ENCODE data around the gene HSFX3.
"Not testable (repeated sequence)": the region's sequence is repeated elsewhere in the genome, so short reads cannot be mapped to it uniquely, and the experiment has no call there.

Gene HSFX3

DNA sequence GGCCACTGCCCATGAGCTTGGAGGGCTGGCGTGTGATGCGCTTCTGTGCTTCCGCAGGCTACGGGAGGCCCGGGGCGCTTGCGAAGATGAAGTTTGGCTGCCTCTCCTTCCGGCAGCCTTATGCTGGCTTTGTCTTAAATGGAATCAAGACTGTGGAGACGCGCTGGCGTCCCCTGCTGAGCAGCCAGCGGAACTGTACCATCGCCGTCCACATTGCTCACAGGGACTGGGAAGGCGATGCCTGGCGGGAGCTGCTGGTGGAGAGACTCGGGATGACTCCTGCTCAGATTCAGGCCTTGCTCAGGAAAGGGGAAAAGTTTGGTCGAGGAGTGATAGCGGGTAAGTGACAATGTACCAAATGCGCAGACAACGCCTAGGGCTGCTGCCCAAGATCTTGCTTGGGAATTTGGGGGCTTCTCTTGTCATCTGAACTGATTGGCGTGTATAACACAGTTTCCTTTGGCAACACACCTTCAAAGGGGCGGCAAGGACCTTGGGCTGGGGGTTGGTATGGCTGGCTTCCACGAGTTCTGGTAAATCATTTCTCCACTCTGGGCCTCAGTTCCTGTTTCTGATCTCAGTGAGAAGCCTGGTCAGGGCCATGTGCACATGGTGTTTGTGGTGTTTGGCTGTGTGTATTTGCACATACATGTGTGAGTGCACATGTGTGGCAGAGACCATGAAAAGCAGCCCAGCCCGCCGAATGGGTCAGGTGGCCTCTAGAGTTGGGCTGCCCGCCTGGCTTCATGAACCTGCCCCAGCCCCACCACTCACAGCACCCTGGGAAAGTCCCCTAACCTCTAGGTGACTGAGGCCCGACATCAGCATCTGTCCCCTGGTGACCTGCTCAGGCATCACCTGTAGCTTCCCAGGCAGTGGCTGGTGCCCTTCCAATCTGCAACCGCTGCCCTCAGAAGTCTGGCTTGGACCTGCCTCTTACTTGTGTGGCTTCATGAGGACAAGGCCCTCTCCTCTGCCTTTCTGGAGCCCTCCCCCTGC lies 3.9 kb downstream of the HSFX3 start:
- not testable (repeated sequence) for DNase-seq (ENCODE audit: low read depth in 2 of 2)

DNA sequence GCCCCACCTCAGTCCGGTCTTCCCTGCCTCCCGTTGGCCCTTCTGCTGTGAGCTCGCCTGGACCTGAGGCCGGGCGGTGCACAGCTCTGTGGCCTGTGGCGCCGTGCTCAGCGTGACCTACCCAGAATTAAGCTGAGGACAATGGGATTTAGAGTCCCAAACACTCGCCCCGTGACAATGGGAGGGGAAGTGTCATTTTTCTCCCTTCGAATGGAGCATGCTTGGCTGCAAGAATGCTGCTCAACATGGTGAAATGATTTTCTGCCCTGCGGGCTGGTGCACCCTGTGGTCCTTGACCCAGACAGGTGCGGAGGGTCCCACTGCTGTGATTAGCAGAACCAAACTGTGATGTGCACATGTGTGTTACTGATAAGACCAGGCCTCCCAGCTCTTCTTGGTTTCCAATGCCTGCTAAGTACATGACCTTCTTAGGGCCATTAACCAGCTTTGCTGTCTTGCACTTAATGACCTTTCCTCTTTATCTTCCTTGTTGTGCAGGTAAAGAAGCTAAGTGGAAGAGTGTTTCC lies 8.1 kb downstream of the HSFX3 start:
- DNase-seq (ENCODE audit: low read depth in 2 of 2), result no peak

DNA sequence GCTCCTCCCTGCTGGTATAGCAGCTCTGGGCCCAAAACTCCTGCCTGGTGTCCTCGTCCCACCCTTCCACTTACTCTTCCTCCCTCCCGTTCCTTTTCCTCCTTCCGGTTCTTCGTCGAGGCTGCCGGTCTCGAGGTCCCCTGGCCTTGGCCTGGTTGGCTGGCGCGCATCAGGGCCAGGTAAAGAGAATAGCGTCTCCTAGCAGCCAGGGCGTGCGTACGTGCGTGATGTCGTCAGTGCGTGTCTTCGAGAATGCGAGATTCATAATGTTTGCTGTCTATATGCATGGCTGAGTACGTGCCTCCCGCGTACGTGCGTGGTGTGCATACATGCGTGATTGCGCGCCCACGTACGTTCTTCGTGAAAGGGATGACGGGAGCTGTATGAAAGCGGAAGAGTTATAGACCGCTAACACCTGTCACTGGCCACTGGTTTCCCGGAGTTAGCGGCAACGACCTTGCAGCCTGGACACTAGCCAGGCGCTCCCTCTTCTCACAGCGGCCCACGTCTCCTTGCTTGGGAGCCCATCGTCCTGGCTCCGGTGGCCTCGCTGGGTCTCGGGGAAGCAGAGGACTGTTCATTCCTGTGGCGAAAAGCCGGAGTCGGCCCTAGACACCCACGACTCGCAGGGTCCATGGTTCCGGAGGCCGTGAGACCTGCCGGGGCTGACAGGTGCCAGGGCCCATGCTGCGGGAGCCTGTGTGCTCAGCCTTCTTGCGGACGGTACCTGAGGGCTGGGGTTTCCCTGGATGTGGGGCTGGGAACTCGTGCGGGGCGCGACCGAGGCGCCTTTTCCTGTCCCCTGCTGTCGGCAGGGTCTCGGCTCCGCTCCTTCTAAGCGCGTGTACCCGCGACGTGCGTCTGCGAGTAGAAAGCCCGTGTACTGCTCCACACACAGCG lies 8.9 kb downstream of the HSFX3 start, which contains the start of gene EOLA1:
EOLA1 (plus strand) TSS at position 392 of the 900 bp plus-strand sequence. CDS start 4,619 bp downstream, outside the sequence.
- peak; percentile 83 to 86 for DNase-seq (ENCODE audit: low read depth in 2 of 2)

DNA sequence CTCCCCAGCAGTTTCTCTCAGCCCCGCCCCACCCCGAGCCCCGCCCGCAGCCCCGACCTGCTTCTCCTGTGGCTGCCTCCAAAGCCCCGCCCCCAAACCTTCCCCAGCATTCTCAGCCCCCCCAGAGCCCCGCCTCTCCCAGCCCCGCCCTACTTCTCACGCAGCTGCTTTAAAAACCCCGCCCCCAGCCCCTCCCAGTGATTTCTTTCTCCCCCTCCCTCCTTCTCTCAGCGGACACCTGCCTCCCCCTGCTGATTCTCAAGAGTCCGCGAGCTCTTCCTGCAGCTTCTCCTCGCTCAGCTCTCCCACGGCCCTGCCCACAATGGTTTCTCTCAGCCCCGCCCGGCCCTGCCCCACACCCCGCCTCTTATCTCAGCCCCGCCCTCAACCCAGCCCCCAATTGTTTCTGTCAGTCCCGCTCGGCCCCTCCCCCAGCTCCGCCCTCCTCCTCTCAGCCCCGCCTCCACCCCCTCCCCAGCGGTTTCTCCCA lies 9.5 kb downstream of the HSFX3 start:
- DNase-seq (ENCODE audit: low read depth in 2 of 2), result peak; percentile 83 to 85

DNA sequence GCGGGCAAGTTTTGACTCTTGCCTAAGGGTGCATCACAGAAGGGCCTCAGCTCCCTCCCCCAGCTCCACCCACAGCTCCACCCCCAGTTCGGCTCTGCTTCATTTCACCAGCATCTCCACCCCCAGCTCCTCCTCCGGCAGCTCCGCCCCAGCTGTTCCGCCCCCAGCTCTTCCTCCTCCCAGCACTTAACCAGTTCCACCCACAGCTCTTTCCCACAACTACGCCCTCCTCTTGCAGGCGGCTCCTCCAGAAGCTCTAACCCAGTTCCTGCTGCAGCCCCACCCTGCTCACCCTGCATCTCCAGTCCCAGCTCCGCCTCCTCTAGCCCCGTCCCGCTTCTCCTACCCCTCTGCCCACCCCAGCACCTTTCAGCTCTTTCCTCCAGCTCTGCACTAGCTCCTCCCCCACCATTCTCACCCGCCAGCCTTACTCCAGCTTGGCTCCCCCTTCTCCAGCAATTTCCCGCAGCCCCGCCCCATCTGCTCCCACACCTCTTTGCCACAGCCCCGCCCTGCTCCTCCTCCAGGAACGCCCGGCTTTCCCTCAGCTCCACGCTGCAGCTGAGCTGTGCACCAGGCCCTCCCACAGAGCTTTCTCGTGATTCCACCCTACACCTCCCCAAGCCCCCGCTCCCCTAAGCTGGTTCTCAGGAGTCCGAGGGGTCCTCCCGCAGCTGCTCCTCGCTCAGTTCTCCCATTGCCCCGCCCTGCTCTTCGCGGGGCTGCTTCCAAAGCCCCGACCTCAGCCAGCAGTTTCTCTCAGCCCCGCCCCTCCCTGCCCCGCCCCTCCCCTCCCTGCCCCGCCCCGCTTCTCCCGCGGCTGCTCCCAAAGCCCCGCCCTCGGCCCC lies 10.2 kb downstream of the HSFX3 start:
- peak; percentile 71 to 76 for DNase-seq (ENCODE audit: low read depth in 2 of 2)

DNA sequence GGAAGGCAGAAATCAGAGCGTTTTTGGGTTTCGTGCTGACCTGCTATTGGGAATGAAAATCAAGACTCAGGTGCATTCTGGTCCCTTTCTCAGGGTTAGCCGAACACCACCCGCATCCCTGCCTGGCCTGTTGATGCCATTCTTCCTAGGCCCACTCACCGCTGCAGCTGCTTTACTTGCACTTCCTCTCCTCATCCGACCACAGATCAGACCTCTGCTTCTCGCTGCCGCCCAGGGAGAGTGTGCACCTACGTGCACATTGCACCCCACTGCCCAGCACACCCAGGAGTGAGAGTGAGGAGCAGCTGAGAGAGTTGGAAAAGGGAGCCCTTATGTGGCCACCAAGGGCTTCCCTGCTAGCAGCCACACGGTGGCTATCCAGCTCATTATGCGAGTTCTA lies 12.2 kb downstream of the HSFX3 start:
- DNase-seq (ENCODE audit: low read depth in 2 of 2), result not testable (repeated sequence)

DNA sequence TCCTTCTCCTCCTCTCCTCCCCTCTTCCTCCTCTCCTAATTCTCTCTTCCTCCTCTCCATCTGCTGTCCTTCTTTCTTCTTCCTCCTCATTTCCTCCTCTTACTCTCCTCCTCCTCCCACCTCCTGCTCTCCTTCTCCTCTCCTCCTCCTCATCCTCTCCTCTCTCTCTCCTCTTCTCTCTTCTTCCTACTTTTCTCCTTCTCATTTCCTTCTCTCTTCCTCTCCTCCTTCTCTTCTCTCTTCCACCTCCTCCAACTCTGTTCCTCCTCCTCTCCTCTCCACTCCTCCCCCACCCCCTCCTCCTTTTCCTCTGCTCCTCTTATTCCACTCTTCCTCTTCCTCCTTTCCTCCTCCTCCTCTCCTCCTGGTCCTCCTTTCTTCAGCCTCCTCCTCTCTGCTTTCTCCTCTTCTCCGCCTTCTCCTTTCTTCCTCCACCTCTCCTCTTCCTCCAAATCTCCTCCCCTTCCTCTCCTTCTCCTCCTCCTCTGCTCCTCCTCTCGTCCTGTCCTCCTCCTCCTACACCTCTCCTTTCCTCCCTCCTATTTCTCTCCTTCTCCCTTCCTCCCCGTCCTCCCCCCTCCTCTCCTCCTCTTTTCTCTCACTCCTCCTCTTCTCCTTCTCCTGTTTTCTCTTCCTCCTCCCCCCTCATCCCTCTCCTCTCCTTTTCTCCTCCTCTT lies 14.7 kb downstream of the HSFX3 start:
- DNase-seq (ENCODE audit: low read depth in 2 of 2), result not testable (repeated sequence)

DNA sequence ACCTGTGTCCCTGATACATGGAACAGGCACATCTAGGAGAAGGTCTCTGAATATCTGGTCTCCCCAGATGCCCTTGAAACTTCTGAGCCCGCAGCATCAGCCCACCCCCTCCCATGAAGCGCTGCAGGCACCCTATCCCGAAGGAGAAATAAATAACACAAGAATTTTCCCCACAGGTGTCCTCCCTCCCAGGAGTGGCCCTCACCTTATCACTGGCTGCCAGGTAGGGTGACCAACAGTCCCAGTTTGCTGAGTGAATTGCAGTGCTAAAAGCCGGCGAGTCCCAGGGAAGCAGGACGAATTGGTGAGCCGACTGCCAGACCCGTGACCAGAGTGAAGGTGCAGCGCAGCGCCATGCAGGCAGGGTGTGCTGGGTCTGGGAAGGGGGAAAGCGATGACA lies 15.7 kb downstream of the HSFX3 start:
- DNase-seq (ENCODE audit: low read depth in 2 of 2), result not testable (repeated sequence)

DNA sequence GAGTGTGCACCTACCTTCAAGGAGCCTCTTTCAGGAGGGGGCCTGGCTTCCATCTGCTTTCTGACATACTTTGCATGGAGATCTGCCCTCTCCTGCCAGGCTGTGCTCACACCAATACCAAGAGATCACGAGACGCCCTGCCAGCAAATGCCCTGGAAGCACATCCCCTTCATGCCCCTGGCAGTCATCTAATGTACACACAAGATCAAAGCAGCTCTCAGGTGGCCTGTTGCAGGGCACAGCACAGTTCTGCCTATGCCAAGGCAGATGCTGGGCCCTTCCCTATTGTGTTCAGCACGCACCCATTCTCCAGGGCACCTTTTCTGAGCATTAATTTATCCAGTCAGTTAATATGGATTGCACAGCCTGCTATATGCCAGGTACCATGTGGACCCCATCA lies 16.9 kb downstream of the HSFX3 start:
- DNase-seq (ENCODE audit: low read depth in 2 of 2), result not testable (repeated sequence)

DNA sequence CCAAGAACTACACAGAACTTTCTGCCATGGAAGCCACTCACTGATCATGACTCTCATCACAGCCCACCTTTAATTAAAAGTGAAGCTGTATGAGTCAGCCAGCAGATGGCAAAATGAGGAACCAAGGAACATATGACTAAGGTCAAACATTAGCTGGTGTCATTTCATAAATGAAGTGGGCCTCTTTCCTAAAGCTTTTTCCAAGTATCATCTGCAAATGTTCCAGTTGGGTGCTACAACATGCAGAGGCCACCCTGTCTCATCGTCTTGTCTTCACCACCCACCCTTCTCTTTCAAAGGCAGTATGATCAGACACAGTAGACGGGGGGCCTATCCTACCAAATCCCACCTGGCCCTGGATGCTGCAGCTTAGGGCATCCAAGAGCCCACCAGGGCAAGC lies 18.1 kb downstream of the HSFX3 start:
- no peak for DNase-seq (ENCODE audit: low read depth in 2 of 2)

DNA sequence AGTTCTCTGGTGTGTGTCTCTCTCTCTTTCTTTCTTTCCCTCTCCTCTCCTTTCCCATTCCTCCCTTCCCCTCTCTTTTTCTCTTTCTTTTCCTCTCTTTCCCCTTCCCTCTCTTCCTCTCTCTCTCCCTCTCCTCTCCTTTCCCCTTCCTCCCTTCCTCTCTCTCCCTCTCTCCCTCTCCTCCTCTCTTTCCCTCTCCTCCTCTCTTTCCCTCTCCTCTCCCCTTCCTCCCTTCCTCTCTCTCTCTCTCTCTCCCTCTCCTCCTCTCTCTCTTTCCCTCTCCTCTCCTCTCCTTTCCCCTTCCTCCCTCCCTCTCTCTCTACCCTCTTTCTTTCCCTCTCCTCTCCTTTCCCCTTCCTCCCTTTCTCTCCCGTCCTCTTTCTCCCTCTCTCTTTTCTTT lies 21.3 kb downstream of the HSFX3 start:
- no peak for DNase-seq (ENCODE audit: low read depth in 2 of 2)

DNA sequence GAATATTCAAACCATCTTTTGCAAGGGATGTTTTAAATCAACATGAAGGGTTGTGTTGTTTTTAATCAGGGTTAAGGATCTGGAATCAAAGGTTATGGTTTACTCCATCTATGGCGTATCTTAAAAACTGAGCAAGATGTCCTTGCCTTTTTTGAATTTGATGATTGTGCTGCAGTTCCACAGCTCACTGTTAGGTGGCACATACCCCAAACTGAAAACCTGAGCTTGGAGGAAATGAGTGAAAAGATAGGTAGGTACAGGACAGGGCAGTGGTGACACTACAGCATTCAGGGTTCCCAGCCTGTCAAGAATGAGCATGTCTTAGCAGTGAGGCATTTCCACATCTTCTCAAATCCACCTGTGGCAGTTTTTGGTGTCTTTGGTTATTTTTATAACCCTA lies 22.0 kb downstream of the HSFX3 start:
- DNase-seq (ENCODE audit: low read depth in 2 of 2), result no peak

DNA sequence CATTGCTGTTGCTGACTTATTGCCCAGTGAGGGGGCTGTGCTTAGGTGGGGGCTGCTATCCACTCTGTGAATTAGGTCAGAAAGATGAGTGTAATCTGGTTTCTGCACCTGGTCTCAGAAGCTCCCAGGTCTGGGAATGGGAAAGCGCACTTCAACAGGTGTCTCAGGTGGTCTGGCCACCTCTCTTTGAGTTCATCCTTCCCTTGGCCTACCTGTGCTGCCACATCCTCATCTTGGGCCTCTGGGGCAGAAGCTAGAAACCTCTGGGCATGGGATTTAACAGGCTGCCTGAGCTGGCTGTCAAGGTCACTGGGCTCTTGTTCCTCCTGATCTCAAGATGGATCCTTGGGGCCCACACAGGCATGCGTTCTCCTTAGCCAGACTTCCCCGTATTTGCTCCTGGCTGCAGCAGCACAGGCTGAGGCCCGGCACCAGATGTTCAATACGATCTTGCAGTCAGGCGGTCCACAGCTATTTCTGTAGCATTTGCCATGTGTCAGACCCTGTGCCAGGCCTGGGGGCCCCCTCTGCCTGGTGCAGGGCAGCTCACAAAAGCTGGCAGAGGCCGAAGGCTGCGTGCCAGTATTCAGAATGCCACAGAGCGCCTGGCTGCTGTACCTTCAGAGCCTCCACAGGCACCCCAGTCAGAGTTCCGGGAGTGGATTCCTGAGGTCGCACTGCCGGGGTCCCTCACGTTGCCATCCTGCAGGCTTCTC lies 23.2 kb downstream of the HSFX3 start:
- not testable (repeated sequence) for DNase-seq (ENCODE audit: low read depth in 2 of 2)

DNA sequence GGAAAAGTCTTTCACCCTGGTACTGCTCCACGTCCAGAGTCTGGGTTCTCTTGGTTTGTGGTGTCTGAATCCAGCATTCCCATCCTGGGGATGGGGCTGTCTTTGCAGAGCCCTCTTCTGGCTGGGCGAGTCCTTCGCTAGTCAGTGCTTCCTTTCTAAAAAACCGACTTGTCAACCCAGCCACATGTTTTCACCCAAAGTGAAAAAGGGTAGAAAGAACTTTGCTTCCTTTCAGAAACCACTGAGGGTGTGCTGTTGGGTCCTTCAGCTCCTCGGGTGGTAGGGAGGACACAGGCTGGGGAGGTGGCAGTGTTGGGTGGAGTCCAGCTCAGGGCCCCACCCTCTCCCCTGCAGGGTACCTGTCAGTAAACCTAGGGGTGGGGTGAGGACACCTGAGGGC lies 23.8 kb downstream of the HSFX3 start:
- not testable (repeated sequence) for DNase-seq (ENCODE audit: low read depth in 2 of 2)

DNA sequence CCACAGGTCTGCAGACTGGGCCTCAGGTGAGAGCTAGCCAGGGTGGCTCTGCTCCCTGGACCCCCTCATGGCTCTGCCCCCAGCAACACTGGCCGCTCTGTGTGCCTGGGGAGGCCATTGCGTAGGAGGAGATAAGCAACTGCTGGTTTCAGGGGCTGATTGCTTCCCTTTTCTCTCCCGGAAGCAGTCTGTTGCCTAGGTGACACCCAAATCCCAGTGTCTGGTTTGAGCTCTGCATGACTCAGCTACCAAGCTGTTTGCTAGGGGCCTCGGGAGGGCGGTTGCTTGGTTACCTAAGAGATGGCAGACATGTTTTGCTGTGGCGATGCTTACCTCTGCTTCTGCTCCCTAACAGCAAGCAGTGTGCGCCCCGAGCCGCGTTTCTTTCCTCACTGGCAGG lies 24.3 kb downstream of the HSFX3 start:
- peak; percentile 45 to 51 for DNase-seq (ENCODE audit: low read depth in 2 of 2)

DNA sequence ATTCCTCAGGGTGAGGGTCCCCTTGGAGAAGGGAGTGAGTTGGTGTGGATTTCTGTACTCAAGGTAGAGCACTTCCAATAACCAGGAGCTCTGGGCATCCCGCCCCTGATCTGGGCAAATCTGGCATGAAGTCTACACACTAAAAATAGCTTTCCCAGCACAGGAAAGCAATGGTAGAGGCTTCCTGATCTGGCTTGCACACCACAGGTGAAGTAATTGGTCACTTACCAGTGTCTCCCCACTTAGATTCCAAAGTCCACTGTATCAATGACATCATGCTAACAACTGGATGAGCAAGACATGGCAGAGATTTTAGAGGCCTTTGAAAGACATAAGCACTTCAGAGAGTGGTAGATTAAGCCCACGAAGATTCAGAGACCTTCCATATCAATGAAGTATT lies 26.8 kb downstream of the HSFX3 start:
- DNase-seq (ENCODE audit: low read depth in 2 of 2), result no peak

DNA sequence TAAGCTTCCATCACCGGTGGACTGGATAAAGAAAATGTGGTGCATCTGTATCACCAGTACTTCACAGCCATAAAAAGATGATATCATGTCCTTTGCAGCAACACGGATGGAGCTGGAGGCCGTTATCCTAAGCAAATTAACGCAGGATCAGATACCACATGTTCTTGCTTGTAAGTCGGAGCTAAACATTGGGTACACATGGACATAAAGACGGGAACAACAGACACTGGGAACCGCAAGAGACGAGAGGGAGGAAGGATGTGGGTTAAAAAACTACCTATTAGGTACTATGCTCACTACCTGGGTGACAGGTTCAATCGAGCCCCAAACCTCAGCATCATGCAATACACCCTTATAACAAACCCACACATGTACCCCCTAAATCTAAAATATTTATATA lies 28.3 kb downstream of the HSFX3 start:
- DNase-seq (ENCODE audit: low read depth in 2 of 2), result no peak

DNA sequence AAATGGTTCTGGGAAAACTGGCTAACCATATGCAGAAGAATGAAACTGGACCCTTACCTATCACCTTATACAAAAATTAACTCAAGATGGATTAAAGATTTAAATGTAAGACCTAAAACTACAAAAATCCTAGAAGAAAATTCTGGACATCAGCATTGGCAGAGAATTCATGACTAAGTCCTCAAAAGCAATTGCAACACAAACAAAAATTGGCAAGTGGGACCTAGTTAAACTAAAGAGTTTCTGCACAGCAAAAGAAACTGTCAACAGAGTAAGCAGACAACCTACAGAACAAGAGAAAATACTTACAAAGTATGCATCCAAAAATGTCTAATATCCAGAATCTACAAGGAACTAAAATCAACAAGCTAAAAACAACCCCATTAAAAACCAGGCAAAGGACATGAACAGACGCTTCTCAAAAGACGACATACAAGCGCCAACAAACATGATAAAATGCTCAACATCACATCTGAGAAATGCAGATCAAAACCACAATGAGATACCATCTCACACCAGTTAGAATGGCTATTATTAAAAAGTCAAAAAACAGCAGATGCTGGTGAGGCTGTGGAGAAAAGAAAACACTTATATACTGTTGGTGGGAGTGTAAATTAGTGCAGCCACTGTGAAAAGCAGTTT lies 29.0 kb downstream of the HSFX3 start:
- not testable (repeated sequence) for DNase-seq (ENCODE audit: low read depth in 2 of 2)

DNA sequence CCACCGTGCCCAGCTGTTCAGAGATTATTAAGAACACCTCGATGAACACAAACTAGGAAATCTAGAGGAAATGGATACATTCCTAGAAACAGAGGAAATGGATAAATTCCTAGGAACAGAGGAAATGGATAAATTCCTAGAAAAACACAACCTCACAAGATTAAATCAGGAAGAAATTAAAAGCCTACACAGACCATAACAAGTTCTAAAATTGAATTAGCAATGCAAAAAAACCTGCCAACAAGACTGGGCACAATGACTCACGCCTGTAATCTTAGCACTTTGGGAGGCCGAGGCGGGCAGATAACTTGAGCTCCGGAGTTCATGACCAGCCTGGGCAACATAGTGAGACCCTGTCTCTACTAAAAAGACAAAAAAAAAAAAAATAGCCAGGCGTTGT lies 31.5 kb downstream of the HSFX3 start:
- no peak for DNase-seq (ENCODE audit: low read depth in 2 of 2)

Data from stimulated activated CD4-positive, alpha-beta T cell treated with anti-CD3 and anti-CD28 coated beads, Interleukin-15, amount 100 ng/mL, for 48 hours (primary cell).